Thoracic aorta (tissue), 2 donors: ENCODE data around the gene FGG. TPM values are rescaled to one million over a fixed set of nuclear protein-coding genes. Genes with fewer than 3 reads are reported as not detected.

Source experiments
- ATAC-seq: fragments of 150-250 bp; one replicate; pipeline ENCODE4 v1.8.0; 2017; ENCODE audit warnings: low read depth; ENCODE audit not compliant: insufficient number of reproducible peaks, low FRiP score
- DNase-seq: peaks from one replicate; pipeline ENCODE4 v3.0.0-alpha.2; 2020; ENCODE audit warnings: low spot score
- H3K27ac ChIP-seq, 2 donors: fragments of 200-600 bp; sonication (generic); 1 replicate in 1 of 2; 2 replicates in 1 of 2; pipeline ENCODE4 v1.5.1; 2016; ENCODE audit warnings: mild to moderate bottlenecking in 2 of 2, moderate library complexity in 2 of 2
- H3K27me3 ChIP-seq: fragments of 200-600 bp; sonication (generic); replicated peaks from 2 replicates; pipeline ENCODE4 v1.6.0; 2016; ENCODE audit warnings: mild to moderate bottlenecking; ENCODE audit not compliant: insufficient read depth
- H3K36me3 ChIP-seq: fragments of 200-600 bp; sonication (generic); one replicate; pipeline ENCODE4 v1.5.1; 2016
- H3K4me1 ChIP-seq, 2 donors: fragments of 200-600 bp; sonication (generic); 1 replicate in 1 of 2; 2 replicates in 1 of 2; pipeline versions ENCODE4 v1.5.1 to v1.6.0; 2016; ENCODE audit warnings: low read depth in 2 of 2, mild to moderate bottlenecking in 1 of 2; ENCODE audit not compliant: control insufficient read depth in 1 of 2
- H3K4me3 ChIP-seq: fragments of 200-600 bp; sonication (generic); 2 replicates; pipeline ENCODE4 v1.5.1; 2016; ENCODE audit warnings: mild to moderate bottlenecking
- H3K9me3 ChIP-seq: fragments of 200-600 bp; sonication (generic); 2 replicates; pipeline ENCODE4 v1.5.1; 2016
- CTCF ChIP-seq: fragments of 200-600 bp; sonication (generic); IDR thresholded peaks from one replicate; pipeline ENCODE4 v1.5.1; 2019; ENCODE audit warnings: antibody characterized with exemption
- total RNA-seq, 2 donors: library from RNA; depleted of rRNA; stranded (reverse); fragments of >200 nt; gene quantifications; one replicate each; pipeline versions ENCODE4 v1.1.0 to v1.2.3, GENCODE V29; 2016

FGG gene
- total RNA-seq, 2 donors from 2014 or later: not detected

- no peaks in the 10 kb centered on the region for H3K27me3 ChIP-seq
- H3K36me3 ChIP-seq: no peaks in the 10 kb centered on the region
- H3K4me3 ChIP-seq: no peak overlapping the region
- H3K4me1 ChIP-seq: peaks cover 0 to 12% of the 10 kb centered on the region in 2 donors
- TF ChIP-seq CTCF: no peak
- no peak for DNase-seq
- H3K9me3 ChIP-seq: no peaks in the 10 kb centered on the region
- no peak for ATAC-seq
- H3K27ac ChIP-seq: no peak overlapping the region
Observed at GRCh38 chr4:154625971-154626370, 13.5 kb upstream of the FGG start.

GRCh38 chr4:154623995-154624394, 11.5 kb upstream of the FGG start:
- no peaks in the 10 kb centered on the region for H3K9me3 ChIP-seq
- H3K27ac ChIP-seq: no peak overlapping the region
- no peaks in the 10 kb centered on the region for H3K36me3 ChIP-seq
- H3K27me3 ChIP-seq: no peaks in the 10 kb centered on the region
- H3K4me3 ChIP-seq: no peak overlapping the region
- peaks cover 0 to 12% of the 10 kb centered on the region in 2 donors for H3K4me1 ChIP-seq
- TF ChIP-seq CTCF: no peak
- ATAC-seq (no peak), DNase-seq (no peak)

- no peak for ATAC-seq
- TF ChIP-seq CTCF: no peak
- Histone ChIP-seq H3K36me3 (no peaks in the 10 kb centered on the region), H3K27me3 (no peaks in the 10 kb centered on the region), H3K4me3 (no peak overlapping the region), H3K4me1 (peaks cover 0 to 12% of the 10 kb centered on the region in 2 donors), H3K9me3 (no peaks in the 10 kb centered on the region), H3K27ac (no peak overlapping the region)
- DNase-seq: no peak
Observed at GRCh38 chr4:154623436-154623835, 11.0 kb upstream of the FGG start.

- no peaks in the 10 kb centered on the region for H3K27me3 ChIP-seq
- H3K4me3 ChIP-seq: no peak overlapping the region
- H3K4me1 ChIP-seq: peaks cover 0 to 12% of the 10 kb centered on the region in 2 donors
- no peak overlapping the region for H3K27ac ChIP-seq
- DNase-seq (no peak), ATAC-seq (no peak)
- H3K9me3 ChIP-seq: no peaks in the 10 kb centered on the region
- peak; percentile 30 for TF ChIP-seq CTCF
- no peaks in the 10 kb centered on the region for H3K36me3 ChIP-seq
Observed at GRCh38 chr4:154622598-154622997, 10.1 kb upstream of the FGG start.

GRCh38 chr4:154620111-154620510, 7.7 kb upstream of the FGG start:
- H3K9me3 ChIP-seq: no peaks in the 10 kb centered on the region

More at GRCh38 chr4:154620111-154620510, 7.7 kb upstream of the FGG start:
- Histone ChIP-seq H3K4me3 (no peak overlapping the region), H3K27me3 (no peaks in the 10 kb centered on the region), H3K27ac (no peak overlapping the region), H3K4me1 (no peaks in the 10 kb centered on the region), H3K36me3 (no peaks in the 10 kb centered on the region)
- TF ChIP-seq CTCF: no peak
- DNase-seq (no peak), ATAC-seq (no peak)
